AG09309 (cell line): ENCODE results near the gene CDX2.
"Not testable (repeated sequence)": the region's sequence is repeated elsewhere in the genome, so short reads cannot be mapped to it uniquely, and the experiment has no call there.

Source experiments
- DNase-seq: peaks from one replicate; pipeline ENCODE4 v3.0.0-alpha.2; 2010; ENCODE audit warnings: low read depth
- H3K4me3 ChIP-seq: 2 replicates; pipeline ENCODE4 v1.5.1; 2011; ENCODE audit warnings: mild to moderate bottlenecking, low read depth, low read length, moderate library complexity; ENCODE audit not compliant: control insufficient read depth
- TF ChIP-seq, protein P1 (sequence below): IDR thresholded peaks from 2 replicates; pipeline ENCODE4 v1.5.1; 2011; ENCODE audit warnings: mild to moderate bottlenecking, low read depth, low read length, inconsistent platforms; ENCODE audit not compliant: insufficient read depth, control insufficient read depth; ENCODE audit errors: missing control alignments

The CDX2 gene

DNA sequence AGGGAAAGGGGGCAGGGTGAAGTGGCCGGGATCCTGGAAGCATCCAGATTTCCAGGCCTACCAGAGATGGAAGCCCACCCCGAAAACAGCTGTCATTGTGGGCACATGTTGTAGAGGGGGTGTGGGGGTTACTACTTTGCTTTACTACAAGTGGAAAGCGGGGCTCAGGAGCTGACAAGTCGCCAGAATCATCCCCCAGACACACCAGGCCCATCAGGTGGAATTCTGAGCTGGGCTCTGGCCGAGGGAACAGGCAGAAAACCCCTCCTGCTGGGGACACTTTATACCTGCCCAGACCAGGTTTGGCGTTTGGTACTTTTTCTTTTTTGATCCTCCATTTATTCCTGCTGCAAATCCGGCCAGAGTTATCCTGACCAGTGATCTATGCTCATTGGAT, 3.8 kb downstream of the CDX2 start:
- no peak for DNase-seq
- TF ChIP-seq, protein P1, sequence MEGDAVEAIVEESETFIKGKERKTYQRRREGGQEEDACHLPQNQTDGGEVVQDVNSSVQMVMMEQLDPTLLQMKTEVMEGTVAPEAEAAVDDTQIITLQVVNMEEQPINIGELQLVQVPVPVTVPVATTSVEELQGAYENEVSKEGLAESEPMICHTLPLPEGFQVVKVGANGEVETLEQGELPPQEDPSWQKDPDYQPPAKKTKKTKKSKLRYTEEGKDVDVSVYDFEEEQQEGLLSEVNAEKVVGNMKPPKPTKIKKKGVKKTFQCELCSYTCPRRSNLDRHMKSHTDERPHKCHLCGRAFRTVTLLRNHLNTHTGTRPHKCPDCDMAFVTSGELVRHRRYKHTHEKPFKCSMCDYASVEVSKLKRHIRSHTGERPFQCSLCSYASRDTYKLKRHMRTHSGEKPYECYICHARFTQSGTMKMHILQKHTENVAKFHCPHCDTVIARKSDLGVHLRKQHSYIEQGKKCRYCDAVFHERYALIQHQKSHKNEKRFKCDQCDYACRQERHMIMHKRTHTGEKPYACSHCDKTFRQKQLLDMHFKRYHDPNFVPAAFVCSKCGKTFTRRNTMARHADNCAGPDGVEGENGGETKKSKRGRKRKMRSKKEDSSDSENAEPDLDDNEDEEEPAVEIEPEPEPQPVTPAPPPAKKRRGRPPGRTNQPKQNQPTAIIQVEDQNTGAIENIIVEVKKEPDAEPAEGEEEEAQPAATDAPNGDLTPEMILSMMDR: no peak
- H3K4me3 ChIP-seq: no peak overlapping the region

DNA sequence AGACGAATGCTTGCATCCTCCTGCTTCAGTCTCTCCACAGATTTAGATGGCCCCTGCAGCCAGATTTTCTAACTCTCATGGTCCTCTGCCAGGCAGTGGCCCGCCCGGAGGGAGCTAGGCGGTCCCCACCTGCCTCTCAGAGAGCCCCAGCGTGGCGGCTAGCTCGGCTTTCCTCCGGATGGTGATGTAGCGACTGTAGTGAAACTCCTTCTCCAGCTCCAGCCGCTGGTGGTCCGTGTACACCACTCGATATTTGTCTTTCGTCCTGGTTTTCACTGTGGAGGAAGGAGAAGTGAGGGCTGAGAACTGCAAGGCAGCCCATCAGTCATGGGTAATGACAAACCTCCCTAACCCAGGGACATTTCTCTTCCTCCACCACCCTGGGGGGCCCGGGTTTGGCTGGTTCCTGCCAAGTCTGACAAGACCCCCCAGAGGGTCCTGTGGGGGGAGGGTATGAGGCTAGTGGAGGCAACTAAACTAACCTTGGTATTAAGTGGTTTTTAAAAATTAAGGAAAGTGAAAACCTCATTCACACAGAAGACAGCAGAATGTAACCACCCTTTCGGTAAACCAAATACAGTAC, 4.3 kb downstream of the CDX2 start:
- DNase-seq: no peak
- TF ChIP-seq, protein P1: no peak
- H3K4me3 ChIP-seq: no peak overlapping the region

DNA sequence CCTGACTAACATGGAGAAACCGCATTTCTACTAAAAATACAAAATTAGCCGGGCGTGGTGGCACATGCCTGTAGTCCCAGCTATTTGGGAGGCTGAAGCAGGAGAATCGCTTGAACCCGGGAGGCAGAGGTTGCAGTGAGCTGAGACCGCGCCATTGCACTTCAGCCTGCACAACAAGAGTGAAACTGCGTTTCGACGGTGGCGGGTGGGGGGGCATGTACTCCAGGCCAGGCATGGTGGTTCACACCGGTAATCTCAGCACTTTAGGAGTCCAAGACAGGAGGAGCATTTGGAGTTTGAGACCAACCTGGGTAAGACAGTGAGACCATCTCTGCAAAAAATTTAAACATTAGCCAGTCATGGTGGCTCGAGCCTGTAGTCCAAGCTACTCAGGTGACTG, 4.9 kb downstream of the CDX2 start:
- H3K4me3 ChIP-seq: not testable (repeated sequence)

DNA sequence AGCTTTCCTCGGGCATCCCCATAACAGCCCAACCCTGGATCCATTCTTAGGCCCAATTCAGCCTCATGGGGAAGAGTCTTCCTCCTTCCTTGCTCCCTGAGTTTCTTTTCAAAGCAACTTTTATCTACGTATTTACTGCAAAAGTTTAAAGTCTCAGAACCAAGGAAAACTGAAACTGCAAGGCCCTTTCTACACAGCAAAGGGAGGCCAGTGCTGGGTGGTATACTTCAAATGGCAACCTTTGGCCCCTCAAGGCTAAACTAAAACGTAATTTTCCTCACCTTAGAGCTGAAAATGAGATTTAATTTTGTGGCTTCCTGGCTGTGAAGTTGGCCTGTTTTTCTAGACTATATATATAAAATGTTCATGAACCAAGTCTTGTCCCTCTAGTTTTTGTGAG, 5.6 kb downstream of the CDX2 start:
- TF ChIP-seq, protein P1: no peak
- no peak overlapping the region for H3K4me3 ChIP-seq
- DNase-seq: no peak

More for the DNA sequence above, 4.9 kb downstream of the CDX2 start:
- DNase-seq: not testable (repeated sequence)

DNA sequence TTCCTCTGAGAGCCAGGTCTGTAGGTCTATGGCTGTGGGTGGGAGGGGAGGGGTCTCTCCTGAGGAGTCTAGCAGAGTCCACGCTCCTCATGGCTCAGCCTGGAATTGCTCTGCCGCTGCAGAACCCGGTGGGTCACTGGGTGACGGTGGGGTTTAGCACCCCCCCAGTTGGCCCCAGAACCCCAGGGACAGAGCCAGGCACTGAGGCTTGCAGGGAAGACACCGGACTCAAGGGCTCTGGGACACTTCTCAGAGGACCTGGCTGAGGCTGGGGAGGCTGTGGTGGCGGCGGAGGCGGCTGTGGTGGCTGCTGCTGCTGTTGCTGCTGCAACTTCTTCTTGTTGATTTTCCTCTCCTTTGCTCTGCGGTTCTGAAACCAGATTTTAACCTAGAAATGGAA, 6.1 kb downstream of the CDX2 start:
- no peak overlapping the region for H3K4me3 ChIP-seq
- TF ChIP-seq, protein P1: no peak
- DNase-seq: no peak

DNA sequence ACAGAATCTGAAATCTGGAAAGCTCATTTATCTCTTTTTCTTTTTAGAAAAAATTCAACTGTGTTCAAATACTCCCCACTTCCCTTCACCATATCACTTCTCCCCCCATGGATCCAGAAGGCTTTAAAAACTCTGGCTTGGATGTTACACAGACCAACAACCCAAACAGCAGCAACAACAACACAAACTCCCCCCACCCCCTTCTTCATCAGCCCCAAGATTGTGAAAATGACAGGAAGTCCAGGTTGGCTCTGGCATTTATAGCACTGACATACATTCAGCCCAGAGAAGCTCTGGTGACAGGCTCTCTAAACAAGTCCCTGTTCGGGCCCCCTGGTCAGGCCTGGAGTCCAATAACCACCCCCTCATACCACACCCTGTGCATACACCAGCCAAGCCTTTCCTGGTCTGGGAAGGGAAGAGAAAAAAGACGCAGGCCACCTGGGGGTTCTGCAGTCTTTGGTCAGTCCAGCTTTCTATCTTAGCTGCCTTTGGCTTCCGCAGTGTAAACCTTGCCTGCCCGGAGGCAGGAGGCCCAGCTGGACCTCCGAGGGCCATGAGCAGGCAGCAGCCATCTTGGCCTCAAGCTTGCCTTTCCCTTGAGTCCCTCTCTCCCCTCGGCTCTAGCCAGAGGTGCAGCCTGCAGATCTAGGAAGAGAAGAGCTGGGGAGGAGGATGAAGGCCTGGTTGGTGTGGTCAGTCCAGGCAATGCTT, 6.8 kb downstream of the CDX2 start:
- TF ChIP-seq, protein P1: no peak
- H3K4me3 ChIP-seq: no peak overlapping the region
- no peak for DNase-seq

DNA sequence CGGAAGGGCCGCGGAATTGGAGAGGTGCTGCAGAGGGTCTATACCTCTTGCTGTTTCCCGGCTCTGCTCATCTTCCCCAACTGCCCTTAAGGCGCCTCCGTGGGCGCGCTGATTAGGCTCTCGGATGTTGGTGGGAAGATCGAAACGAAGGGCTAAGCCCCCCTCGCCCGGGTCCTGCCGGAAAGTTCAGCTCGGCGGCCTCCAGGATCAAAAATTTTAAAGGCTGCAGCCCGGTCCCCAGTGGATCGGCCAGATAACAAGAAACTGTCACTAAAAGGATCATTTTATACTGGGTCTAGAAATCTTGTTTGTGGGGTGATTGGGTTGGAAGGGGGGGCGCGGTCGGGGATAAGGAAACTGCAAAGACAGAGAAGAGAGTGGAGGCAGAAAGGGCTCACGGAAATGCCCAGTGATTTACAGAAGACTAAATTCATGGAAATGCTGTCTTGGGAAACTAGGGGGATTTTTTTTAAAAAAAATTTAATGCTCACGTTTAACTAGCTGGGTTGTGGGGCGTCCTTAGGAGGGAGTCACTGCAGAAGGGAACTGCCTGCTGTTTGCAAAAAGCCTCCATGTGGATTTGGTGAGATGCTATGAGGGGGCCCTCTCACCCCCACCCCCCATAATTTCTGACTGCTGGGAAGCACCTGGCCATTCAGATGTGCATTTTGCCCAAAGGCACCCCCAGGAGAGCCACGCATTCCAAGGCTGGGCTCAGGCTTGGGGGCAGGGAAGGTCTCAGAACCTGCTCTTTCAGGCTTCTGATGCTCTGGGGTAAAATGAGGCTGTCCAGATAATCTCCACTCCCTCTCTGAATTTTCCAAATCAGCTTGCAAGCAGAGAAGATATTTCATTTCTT, 7.7 kb downstream of the CDX2 start:
- TF ChIP-seq, protein P1: no peak
- no peak overlapping the region for H3K4me3 ChIP-seq

More for the DNA sequence above, 7.7 kb downstream of the CDX2 start:
- DNase-seq: no peak
